HepG2 (cell line): ENCODE results near the gene PIP5KL1. TPM values are rescaled to one million over a fixed set of nuclear protein-coding genes. Genes with fewer than 3 reads are reported as not detected.

Source experiments
- BCL3 ChIP-seq: sonication (generic); formaldehyde crosslinking; IDR thresholded peaks from 2 replicates; pipeline ENCODE4 v1.5.1; 2020; ENCODE audit warnings: mild to moderate bottlenecking, missing genetic modification reagents, moderate library complexity
- BORCS8-MEF2B ChIP-seq: sonication (generic); formaldehyde crosslinking; IDR thresholded peaks from 2 replicates; pipeline ENCODE4 v1.8.0; 2022; ENCODE audit warnings: mild to moderate bottlenecking, missing genetic modification reagents
- NFKB2 ChIP-seq: sonication (generic); formaldehyde crosslinking; IDR thresholded peaks from 2 replicates; pipeline ENCODE4 v1.4.0; 2020; ENCODE audit warnings: missing genetic modification reagents, borderline replicate concordance
- POLR2AphosphoS5 ChIP-seq: IDR thresholded peaks from 2 replicates; pipeline ENCODE4 v1.6.1; 2012; ENCODE audit warnings: low read depth, low read length
- SMARCE1 ChIP-seq: fragments of 450-650 bp; IDR thresholded peaks from 2 replicates; pipeline ENCODE4 v1.6.1; 2017; ENCODE audit warnings: borderline replicate concordance
- THRA ChIP-seq: sonication (generic); formaldehyde crosslinking; IDR thresholded peaks from 2 replicates; pipeline ENCODE4 v1.4.0; 2020; ENCODE audit warnings: missing genetic modification reagents, borderline replicate concordance
- ZBTB33 ChIP-seq: sonication (generic); formaldehyde crosslinking; IDR thresholded peaks from 2 replicates; pipeline ENCODE4 v1.4.0; 2020; ENCODE audit warnings: missing genetic modification reagents
- ZNF710 ChIP-seq: sonication (generic); formaldehyde crosslinking; IDR thresholded peaks from 2 replicates; pipeline ENCODE4 v1.5.0; 2020; ENCODE audit warnings: mild to moderate bottlenecking, missing genetic modification reagents, borderline replicate concordance
- polyA plus RNA-seq, 8 experiments: library from polyadenylated mRNA; depleted of rRNA in 3 of 8; stranded (reverse) in 7 of 8; unstranded in 1 of 8; fragments of >200 nt; fragmentation: Illumina TruSeq in 4 of 8; extraction: Trizol in 4 of 8; gene quantifications; 2 replicates each; pipeline versions ENCODE4 v1.2.1 to v1.2.3, GENCODE V29; 2011 to 2016; ENCODE audit warnings: low read depth in 4 of 8, missing spikeins in 1 of 8, mixed read lengths in 1 of 8; ENCODE audit not compliant: insufficient read depth in 1 of 8
- total RNA-seq, 5 experiments: library from RNA; depleted of rRNA; stranded (reverse); fragments of >200 nt; fragmentation: Illumina TruSeq; extraction: Trizol; gene quantifications; 2 replicates each; pipeline ENCODE4 v1.2.3, GENCODE V29; 2016; ENCODE audit warnings: low read depth in 1 of 5

PIP5KL1 gene
- total and polyA plus RNA-seq, 2 of the 13 experiments (the other 11 are each of a cell fraction or from before 2014, with no cell fraction given) = 0.20 to 0.49 TPM

GRCh38 chr9:127938298-127938690, 7.7 kb upstream of the PIP5KL1 start (continued):
- no peak for TF ChIP-seq ZNF710 (CRISPR knock-in tag)
- TF ChIP-seq ZBTB33 = no peak
- no peak for TF ChIP-seq THRA (CRISPR knock-in tag)
- TF ChIP-seq POLR2AphosphoS5 = 0 out of 2 replicates have a peak, but pooled peaks have one; percentile 18
- 0 out of 2 replicates have a peak, but pooled peaks have one; percentile 19 for TF ChIP-seq NFKB2 (CRISPR knock-in tag)
- no peak for TF ChIP-seq BORCS8-MEF2B (CRISPR knock-in tag)
- no peak for TF ChIP-seq SMARCE1
- no peak for TF ChIP-seq BCL3 (CRISPR knock-in tag)
- TF ChIP-seq, all 625 proteins: peak for 9
